OCI-LY1 (cell line): Measurements from ENCODE around the gene FAP.

ENCODE experiments used
- EZH2 ChIP-seq: fragments of 200-600 bp; sonication (generic), shearing (Covaris generic); IDR thresholded peaks from 2 replicates; pipeline ENCODE4 v1.8.0; 2017; ENCODE audit warnings: borderline replicate concordance, mixed run types, mild to moderate bottlenecking, antibody characterized with exemption, low read length, moderate library complexity, mixed read lengths
- TF ChIP-seq, protein P1 (sequence below): fragments of 200-600 bp; sonication (generic), shearing (Covaris generic); IDR thresholded peaks from 2 replicates; pipeline ENCODE4 v1.5.1; 2017; ENCODE audit warnings: mild to moderate bottlenecking, antibody characterized with exemption, low read length, moderate library complexity, mixed read lengths

DNA sequence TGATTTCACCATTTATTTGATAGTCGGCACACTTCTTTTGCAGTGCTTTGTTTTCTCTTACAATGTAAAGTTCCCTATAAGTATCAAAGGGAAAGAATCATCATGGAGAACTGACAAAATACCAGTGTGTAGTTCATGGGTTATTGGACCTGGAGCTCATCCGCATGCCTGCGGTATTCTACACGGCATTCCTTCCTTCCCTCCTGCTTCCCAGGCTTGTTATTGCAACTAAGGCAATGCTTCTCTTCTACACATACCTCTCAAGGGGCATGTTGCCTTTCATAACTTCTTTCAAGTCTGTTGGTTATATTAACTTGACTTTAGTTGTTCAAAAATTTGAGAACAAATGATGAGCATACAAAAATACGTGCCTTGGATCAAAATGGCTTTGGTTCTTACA, 24.3 kb upstream of the FAP start:
- TF ChIP-seq, protein P1, sequence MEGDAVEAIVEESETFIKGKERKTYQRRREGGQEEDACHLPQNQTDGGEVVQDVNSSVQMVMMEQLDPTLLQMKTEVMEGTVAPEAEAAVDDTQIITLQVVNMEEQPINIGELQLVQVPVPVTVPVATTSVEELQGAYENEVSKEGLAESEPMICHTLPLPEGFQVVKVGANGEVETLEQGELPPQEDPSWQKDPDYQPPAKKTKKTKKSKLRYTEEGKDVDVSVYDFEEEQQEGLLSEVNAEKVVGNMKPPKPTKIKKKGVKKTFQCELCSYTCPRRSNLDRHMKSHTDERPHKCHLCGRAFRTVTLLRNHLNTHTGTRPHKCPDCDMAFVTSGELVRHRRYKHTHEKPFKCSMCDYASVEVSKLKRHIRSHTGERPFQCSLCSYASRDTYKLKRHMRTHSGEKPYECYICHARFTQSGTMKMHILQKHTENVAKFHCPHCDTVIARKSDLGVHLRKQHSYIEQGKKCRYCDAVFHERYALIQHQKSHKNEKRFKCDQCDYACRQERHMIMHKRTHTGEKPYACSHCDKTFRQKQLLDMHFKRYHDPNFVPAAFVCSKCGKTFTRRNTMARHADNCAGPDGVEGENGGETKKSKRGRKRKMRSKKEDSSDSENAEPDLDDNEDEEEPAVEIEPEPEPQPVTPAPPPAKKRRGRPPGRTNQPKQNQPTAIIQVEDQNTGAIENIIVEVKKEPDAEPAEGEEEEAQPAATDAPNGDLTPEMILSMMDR = no peak
- no peak for TF ChIP-seq EZH2
